GM19351 (cell line): ENCODE measurements around the gene VIPR1.
A peak's percentile ranks its signal among the peaks of the same experiment; 100 is the strongest.
"Not testable (repeated sequence)": the region's sequence is repeated elsewhere in the genome, so short reads cannot be mapped to it uniquely, and the experiment has no call there.

Experiments
- ATAC-seq: cut with Tn5 transposase; IDR thresholded peaks from one replicate; pipeline ENCODE4 v1.9.1; 2021; ENCODE audit warnings: mild to moderate bottlenecking, moderate library complexity; ENCODE audit not compliant: unreplicated experiment

The VIPR1 gene

GRCh38 chr3:42569593-42570142 lies 67.2 kb downstream of the VIPR1 start:
- ATAC-seq: no peak

GRCh38 chr3:42572278-42572677 lies 69.8 kb downstream of the VIPR1 start:
- no peak for ATAC-seq

- ATAC-seq: no peak
Measured at GRCh38 chr3:42575137-42575741, 72.8 kb downstream of the VIPR1 start.

GRCh38 chr3:42578054-42578453 lies 75.6 kb downstream of the VIPR1 start:
- no peak for ATAC-seq

GRCh38 chr3:42579346-42579745 lies 76.9 kb downstream of the VIPR1 start:
- not testable (repeated sequence) for ATAC-seq

GRCh38 chr3:42581400-42581708 lies 78.9 kb downstream of the VIPR1 start:
- ATAC-seq: no peak

- ATAC-seq: peak; percentile 88
Measured at GRCh38 chr3:42581709-42582473, 79.4 kb downstream of the VIPR1 start, which contains the start of gene SEC22C. Gene SEC22C (minus strand): TSS chr3:42581967. CDS start chr3:42569046, 12,921 bp downstream.

GRCh38 chr3:42582474-42583070 lies 80.1 kb downstream of the VIPR1 start:
- ATAC-seq: no peak
